Neutrophil (primary cell): ENCODE data around the gene WDR41.

ENCODE experiments used
- H3K27ac ChIP-seq: fragments of 200-600 bp; sonication (generic); 2 replicates; pipeline ENCODE4 v1.5.1; 2016; ENCODE audit warnings: mild to moderate bottlenecking, moderate library complexity
- H3K27me3 ChIP-seq: fragments of 200-600 bp; sonication (generic); 2 replicates; pipeline ENCODE4 v1.6.0; 2016; ENCODE audit warnings: mild to moderate bottlenecking
- H3K36me3 ChIP-seq: fragments of 200-600 bp; sonication (generic); 2 replicates; pipeline ENCODE4 v1.5.1; 2017
- H3K4me1 ChIP-seq, 2 experiments: fragments of 200-600 bp in 1 of 2; sonication (generic) in 1 of 2; 1 replicate in 1 of 2; 2 replicates in 1 of 2; pipeline versions ENCODE4 v1.5.1 to v1.6.1; 2013 to 2016; ENCODE audit warnings: low read depth in 1 of 2, low read length in 1 of 2, mild to moderate bottlenecking in 1 of 2, moderate library complexity in 1 of 2; ENCODE audit not compliant: control insufficient read depth in 1 of 2, insufficient read depth in 1 of 2
- H3K4me3 ChIP-seq, 2 experiments: fragments of 200-600 bp in 1 of 2; sonication (generic) in 1 of 2; 1 replicate in 1 of 2; 2 replicates in 1 of 2; pipeline ENCODE4 v1.5.1; 2013 to 2016; ENCODE audit warnings: low read depth in 1 of 2, low read length in 1 of 2, mild to moderate bottlenecking in 1 of 2, moderate library complexity in 1 of 2
- H3K9me3 ChIP-seq: fragments of 200-600 bp; sonication (generic); 2 replicates; pipeline ENCODE4 v1.5.1; 2016
- TF ChIP-seq, protein P1 (sequence below): fragments of 200-600 bp; sonication (generic); IDR thresholded peaks from 2 replicates; pipeline ENCODE4 v1.5.1; 2016; ENCODE audit warnings: antibody characterized with exemption

WDR41 gene

DNA sequence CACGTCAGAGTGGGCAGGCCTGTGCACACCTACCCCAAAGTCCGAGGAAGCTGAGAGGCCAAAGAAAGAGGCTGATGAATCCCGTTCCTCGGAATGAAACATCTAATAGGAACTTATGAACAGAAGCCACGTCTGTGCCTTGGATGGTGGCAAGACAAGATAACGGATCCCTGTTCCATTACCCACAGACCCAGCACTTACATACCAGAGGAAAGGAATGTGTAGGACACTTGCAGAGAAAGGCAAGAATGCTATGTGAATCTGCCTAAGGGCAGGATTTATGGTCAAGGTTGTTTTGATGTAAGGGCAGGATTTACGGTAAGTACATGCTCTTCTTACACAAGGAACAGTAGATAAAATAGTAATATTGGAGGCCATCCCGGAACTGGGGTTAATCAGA lies 93.2 kb downstream of the WDR41 start:
- H3K4me3 ChIP-seq: no peak overlapping the region
- TF ChIP-seq, protein P1, sequence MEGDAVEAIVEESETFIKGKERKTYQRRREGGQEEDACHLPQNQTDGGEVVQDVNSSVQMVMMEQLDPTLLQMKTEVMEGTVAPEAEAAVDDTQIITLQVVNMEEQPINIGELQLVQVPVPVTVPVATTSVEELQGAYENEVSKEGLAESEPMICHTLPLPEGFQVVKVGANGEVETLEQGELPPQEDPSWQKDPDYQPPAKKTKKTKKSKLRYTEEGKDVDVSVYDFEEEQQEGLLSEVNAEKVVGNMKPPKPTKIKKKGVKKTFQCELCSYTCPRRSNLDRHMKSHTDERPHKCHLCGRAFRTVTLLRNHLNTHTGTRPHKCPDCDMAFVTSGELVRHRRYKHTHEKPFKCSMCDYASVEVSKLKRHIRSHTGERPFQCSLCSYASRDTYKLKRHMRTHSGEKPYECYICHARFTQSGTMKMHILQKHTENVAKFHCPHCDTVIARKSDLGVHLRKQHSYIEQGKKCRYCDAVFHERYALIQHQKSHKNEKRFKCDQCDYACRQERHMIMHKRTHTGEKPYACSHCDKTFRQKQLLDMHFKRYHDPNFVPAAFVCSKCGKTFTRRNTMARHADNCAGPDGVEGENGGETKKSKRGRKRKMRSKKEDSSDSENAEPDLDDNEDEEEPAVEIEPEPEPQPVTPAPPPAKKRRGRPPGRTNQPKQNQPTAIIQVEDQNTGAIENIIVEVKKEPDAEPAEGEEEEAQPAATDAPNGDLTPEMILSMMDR: no peak
- H3K27me3 ChIP-seq: no peaks in the 10 kb centered on the region
- H3K27ac ChIP-seq: no peak overlapping the region
- no peaks in the 10 kb centered on the region for H3K36me3 ChIP-seq
- H3K4me1 ChIP-seq: no peaks in the 10 kb centered on the region
- no peaks in the 10 kb centered on the region for H3K9me3 ChIP-seq

DNA sequence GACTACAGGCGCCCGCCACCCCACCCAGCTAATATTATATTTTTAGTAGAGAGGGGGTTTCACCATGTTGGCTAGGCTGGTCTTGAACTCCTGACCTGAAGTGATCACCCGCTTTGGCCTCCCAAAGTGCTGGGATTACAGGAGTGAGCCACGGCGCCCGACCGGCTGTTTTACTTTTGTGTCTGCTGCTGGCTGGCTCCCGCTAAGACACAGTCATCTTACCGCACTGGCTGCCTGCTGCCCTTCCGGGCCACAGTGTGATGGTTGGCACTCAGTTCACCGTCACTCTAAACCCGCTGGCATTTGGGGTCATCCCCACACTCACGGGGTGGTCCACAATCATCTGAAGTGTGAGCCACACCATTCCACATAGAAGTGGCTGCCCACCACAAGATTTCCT lies 93.7 kb downstream of the WDR41 start:
- H3K4me1 ChIP-seq: no peaks in the 10 kb centered on the region
- no peaks in the 10 kb centered on the region for H3K9me3 ChIP-seq
- H3K36me3 ChIP-seq: no peaks in the 10 kb centered on the region
- H3K4me3 ChIP-seq: no peak overlapping the region
- no peak overlapping the region for H3K27ac ChIP-seq
- H3K27me3 ChIP-seq: no peaks in the 10 kb centered on the region
- TF ChIP-seq, protein P1: no peak

DNA sequence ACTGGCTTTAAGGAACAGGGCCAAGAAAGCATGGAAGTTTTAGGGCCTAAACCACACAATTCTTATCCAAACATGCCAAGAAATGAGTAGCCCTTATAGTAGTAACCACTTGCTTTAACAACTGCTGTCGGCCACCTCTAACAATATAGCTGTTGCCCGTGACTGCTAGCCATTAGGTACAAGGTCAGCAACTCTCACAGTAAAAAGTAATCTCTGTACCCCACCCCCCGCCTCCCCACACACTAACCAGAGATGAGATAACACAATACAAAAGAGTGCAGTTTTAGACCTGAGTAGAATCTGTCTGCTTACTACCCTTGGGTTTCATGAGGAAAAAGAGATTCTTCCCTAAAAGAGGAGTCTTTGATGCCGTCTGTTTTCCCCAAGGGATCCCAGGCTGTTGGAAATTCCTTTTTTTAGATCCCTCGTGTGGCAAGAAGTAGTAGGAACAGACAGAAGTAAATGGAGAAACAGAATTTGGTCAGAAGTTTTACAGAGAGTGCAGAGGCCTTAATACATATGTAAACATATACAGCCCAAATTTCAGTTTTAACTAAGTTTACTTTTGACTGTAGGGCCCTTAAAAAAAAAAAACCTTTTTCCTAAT lies 94.3 kb downstream of the WDR41 start:
- H3K27ac ChIP-seq: no peak overlapping the region

GRCh38 chr5:77396017-77396416 lies 96.1 kb downstream of the WDR41 start:
- Histone ChIP-seq H3K27me3 (no peaks in the 10 kb centered on the region), H3K36me3 (no peaks in the 10 kb centered on the region), H3K9me3 (no peaks in the 10 kb centered on the region), H3K4me3 (no peak overlapping the region), H3K4me1 (no peaks in the 10 kb centered on the region), H3K27ac (no peak overlapping the region)
- TF ChIP-seq, protein P1: no peak

More for the DNA sequence above, 94.3 kb downstream of the WDR41 start:
- no peaks in the 10 kb centered on the region for H3K27me3 ChIP-seq
- no peaks in the 10 kb centered on the region for H3K9me3 ChIP-seq
- no peaks in the 10 kb centered on the region for H3K4me1 ChIP-seq
- TF ChIP-seq, protein P1: no peak
- H3K36me3 ChIP-seq: no peaks in the 10 kb centered on the region
- no peak overlapping the region for H3K4me3 ChIP-seq

DNA sequence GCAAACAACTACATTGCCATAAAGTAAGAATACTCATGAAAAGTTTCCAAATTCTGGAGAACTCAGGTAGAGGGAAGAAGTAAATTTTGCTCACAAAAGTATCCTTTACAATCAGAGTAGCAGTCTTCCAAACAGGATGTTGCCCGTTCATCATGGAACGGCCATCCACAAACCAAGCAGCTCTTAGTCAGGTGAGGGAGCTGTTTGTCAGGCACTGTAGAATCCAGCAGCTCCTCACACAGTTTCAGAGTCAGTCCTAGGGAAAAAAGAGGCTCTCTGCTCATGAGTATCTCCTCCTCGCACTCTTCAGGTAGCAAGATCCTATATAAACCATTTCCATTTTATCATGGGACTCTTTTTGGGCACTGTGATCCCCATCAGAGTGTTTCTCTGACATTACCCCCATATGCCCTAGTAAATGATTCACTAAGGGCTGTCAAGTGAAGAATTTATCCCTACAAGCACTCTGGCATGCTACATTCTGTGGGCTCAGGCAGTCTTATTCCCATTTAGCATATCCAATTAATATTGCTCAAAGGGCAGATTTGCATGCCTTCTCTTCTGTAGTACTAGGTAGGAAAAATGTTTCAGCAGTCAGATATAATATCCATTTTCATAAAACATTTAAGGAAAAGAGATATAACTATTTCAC lies 97.9 kb downstream of the WDR41 start:
- Histone ChIP-seq H3K4me1 (no peaks in the 10 kb centered on the region), H3K27ac (no peak overlapping the region), H3K27me3 (no peaks in the 10 kb centered on the region), H3K9me3 (no peaks in the 10 kb centered on the region), H3K4me3 (no peak overlapping the region), H3K36me3 (no peaks in the 10 kb centered on the region)
- TF ChIP-seq, protein P1: no peak
